ENCODE measurements around the gene GLP1R. TPM values are rescaled to one million over a fixed set of nuclear protein-coding genes. Genes with fewer than 3 reads are reported as not detected.

GLP1R gene
- total and polyA plus RNA-seq, 2 donors (not counting 1 experiment from before 2014, with no cell fraction given), result not detected

DNA sequence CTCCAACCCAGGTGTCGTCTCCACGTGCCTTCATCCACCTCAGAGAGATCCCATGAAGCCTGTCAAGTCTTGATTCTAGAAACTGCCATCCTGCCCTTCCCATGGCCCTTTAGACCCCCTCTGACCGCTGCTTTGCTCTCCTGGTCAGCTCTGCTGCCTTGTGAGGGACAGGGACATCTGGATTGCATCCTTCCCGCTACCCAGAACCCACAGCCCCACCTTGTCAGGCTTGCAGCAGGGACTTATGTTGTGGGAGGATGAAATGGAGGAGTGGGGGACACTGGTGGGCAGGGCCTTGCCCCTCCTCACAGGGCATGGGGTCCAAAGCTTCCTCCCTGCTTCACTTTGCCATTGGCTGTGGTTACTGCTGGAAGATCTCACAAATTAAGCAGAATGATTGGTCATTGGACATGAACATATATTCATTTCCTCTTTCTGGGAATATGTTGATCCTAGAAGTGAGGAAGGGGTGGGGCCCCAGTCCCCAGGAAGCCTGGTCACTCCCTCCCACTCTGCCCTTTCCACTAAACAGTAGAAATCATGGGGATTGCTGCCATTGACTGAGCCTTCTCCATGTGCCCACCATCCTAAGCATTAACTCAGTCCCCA is 4.5 kb downstream of the GLP1R start:
- Histone ChIP-seq H3K4me3 (replicated peaks in 1 of 4; ENCODE audit: control extremely low read depth in 1 of 4, insufficient read depth in 1 of 4, low read depth in 3 of 4, low read length in 4 of 4) (no peak overlapping the region), H3K4me2 (ENCODE audit: extremely low read depth, insufficient read depth, low read length) (no peak overlapping the region), H3K4me1 (ENCODE audit: control insufficient read depth, extremely low read depth, insufficient read depth, low read length) (no peaks in the 10 kb centered on the region), H3K27ac (ENCODE audit: insufficient read depth, low read length) (no peak overlapping the region), H3K36me3 (ENCODE audit: control insufficient read depth, insufficient read depth, low read length) (no peaks in the 10 kb centered on the region), H2AFZ (ENCODE audit: low read length) (no peak overlapping the region), H4K20me1 (ENCODE audit: control insufficient read depth, extremely low read depth, insufficient read depth, low read length) (no peaks in the 10 kb centered on the region), H3K79me2 (ENCODE audit: control insufficient read depth, insufficient read depth, low read length) (no peaks in the 10 kb centered on the region), H3K9me3 (ENCODE audit: control insufficient read depth, insufficient read depth, low read depth, low read length) (no peaks in the 10 kb centered on the region), H3K27me3 (ENCODE audit: control insufficient read depth, insufficient read depth, low read length) (no peaks in the 10 kb centered on the region), H3K9ac (ENCODE audit: insufficient read depth, low read length) (no peak overlapping the region)
- DNase-seq (ENCODE audit: low read depth in 2 of 2), result no peak
- TF ChIP-seq, protein P1, sequence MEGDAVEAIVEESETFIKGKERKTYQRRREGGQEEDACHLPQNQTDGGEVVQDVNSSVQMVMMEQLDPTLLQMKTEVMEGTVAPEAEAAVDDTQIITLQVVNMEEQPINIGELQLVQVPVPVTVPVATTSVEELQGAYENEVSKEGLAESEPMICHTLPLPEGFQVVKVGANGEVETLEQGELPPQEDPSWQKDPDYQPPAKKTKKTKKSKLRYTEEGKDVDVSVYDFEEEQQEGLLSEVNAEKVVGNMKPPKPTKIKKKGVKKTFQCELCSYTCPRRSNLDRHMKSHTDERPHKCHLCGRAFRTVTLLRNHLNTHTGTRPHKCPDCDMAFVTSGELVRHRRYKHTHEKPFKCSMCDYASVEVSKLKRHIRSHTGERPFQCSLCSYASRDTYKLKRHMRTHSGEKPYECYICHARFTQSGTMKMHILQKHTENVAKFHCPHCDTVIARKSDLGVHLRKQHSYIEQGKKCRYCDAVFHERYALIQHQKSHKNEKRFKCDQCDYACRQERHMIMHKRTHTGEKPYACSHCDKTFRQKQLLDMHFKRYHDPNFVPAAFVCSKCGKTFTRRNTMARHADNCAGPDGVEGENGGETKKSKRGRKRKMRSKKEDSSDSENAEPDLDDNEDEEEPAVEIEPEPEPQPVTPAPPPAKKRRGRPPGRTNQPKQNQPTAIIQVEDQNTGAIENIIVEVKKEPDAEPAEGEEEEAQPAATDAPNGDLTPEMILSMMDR (conservative IDR thresholded peaks at IDR 0.05 in 1 of 2, IDR thresholded peaks at IDR 0.05 in 1 of 2; ENCODE audit: low read depth in 1 of 2, low read length in 2 of 2), result no peak
- TF ChIP-seq EZH2 (IDR thresholded peaks at IDR 0.05; ENCODE audit: low read length, missing control alignments), result no peak

DNA sequence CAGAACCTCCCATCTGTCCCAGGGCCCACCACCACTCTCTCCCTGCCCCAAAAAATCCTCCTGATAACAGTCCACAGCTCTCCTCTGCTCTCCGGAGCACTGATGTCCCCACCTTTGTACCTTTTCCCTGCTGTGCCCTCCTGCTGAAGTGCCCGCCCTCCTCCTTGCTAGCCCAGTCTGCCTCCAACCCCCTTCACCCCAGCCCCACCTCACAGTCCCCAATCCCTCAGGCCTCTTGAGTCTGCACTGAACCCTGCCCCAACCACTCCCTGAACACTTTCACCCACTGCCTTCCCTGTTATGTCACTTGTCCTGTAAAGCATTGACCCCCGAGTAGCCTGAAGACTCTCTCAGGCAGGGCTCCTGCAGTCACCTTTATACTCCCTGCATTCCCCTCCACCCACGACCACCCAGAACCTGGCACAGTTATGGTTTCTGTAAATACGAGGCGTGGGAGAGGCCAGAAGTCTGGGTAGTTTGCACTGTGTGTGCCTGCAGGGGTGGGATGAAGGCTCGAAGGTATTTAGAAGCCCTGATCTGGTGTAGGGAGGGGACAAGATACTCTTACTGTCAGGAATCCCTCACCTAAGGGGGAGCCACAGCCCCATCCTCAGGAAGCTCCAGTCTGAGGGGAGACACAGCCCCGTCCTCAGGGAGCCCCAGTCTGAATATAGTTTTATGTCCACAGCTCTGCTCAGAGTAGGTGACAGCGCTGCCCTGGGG is 5.4 kb downstream of the GLP1R start:
- H3K4me2 ChIP-seq (ENCODE audit: extremely low read depth, insufficient read depth, low read length), result no peak overlapping the region
- no peak overlapping the region for H2AFZ ChIP-seq (ENCODE audit: low read length)
- no peaks in the 10 kb centered on the region for H3K4me1 ChIP-seq (ENCODE audit: control insufficient read depth, extremely low read depth, insufficient read depth, low read length)
- no peaks in the 10 kb centered on the region for H3K9me3 ChIP-seq (ENCODE audit: control insufficient read depth, insufficient read depth, low read depth, low read length)
- no peak overlapping the region for H3K4me3 ChIP-seq (replicated peaks in 1 of 4; ENCODE audit: control extremely low read depth in 1 of 4, insufficient read depth in 1 of 4, low read depth in 3 of 4, low read length in 4 of 4)
- H3K27me3 ChIP-seq (ENCODE audit: control insufficient read depth, insufficient read depth, low read length), result no peaks in the 10 kb centered on the region
- no peak overlapping the region for H3K27ac ChIP-seq (ENCODE audit: insufficient read depth, low read length)
- DNase-seq (ENCODE audit: low read depth in 2 of 2), result no peak
- H3K36me3 ChIP-seq (ENCODE audit: control insufficient read depth, insufficient read depth, low read length), result no peaks in the 10 kb centered on the region
- no peaks in the 10 kb centered on the region for H4K20me1 ChIP-seq (ENCODE audit: control insufficient read depth, extremely low read depth, insufficient read depth, low read length)
- no peak overlapping the region for H3K9ac ChIP-seq (ENCODE audit: insufficient read depth, low read length)
- TF ChIP-seq, protein P1 (conservative IDR thresholded peaks at IDR 0.05 in 1 of 2, IDR thresholded peaks at IDR 0.05 in 1 of 2; ENCODE audit: low read depth in 1 of 2, low read length in 2 of 2), result no peak
- TF ChIP-seq EZH2 (IDR thresholded peaks at IDR 0.05; ENCODE audit: low read length, missing control alignments), result no peak
- H3K79me2 ChIP-seq (ENCODE audit: control insufficient read depth, insufficient read depth, low read length), result no peaks in the 10 kb centered on the region

DNA sequence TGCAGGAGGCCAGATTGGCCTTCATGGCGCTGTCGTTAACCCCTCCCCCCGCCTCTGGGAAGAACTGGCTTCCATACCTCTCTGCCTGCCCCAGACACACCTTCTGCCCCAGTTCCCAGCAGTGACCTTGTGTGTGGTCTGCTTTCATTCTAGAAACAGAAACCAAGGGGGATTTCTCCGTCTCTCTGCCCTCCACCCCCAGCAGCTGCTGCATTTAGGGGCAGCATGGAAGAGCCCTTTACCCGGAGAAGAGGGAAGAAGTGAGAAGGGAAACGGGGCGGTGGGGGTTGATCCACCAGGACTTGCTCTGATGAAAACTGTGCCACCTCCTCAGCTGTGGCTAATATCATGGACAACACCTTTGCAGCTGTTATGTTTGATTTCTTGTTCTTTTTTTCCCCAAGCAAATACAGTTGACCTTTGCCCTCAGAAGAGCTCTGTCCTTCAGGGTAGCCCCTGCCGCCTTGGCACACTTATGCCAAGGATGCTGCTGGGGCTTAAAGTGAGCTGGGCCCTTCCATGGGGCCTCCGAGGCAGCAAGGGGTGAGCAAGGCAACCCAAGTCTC is 6.1 kb downstream of the GLP1R start:
- TF ChIP-seq EZH2 (IDR thresholded peaks at IDR 0.05; ENCODE audit: low read length, missing control alignments), result no peak
- TF ChIP-seq, protein P1 (conservative IDR thresholded peaks at IDR 0.05 in 1 of 2, IDR thresholded peaks at IDR 0.05 in 1 of 2; ENCODE audit: low read depth in 1 of 2, low read length in 2 of 2), result no peak
- H3K4me1 ChIP-seq (ENCODE audit: control insufficient read depth, extremely low read depth, insufficient read depth, low read length), result no peaks in the 10 kb centered on the region
- no peak overlapping the region for H2AFZ ChIP-seq (ENCODE audit: low read length)
- no peaks in the 10 kb centered on the region for H3K79me2 ChIP-seq (ENCODE audit: control insufficient read depth, insufficient read depth, low read length)
- no peak for DNase-seq (ENCODE audit: low read depth in 2 of 2)
- H3K27ac ChIP-seq (ENCODE audit: insufficient read depth, low read length), result no peak overlapping the region
- H3K27me3 ChIP-seq (ENCODE audit: control insufficient read depth, insufficient read depth, low read length), result no peaks in the 10 kb centered on the region
- H4K20me1 ChIP-seq (ENCODE audit: control insufficient read depth, extremely low read depth, insufficient read depth, low read length), result no peaks in the 10 kb centered on the region
- H3K9me3 ChIP-seq (ENCODE audit: control insufficient read depth, insufficient read depth, low read depth, low read length), result no peaks in the 10 kb centered on the region
- H3K4me2 ChIP-seq (ENCODE audit: extremely low read depth, insufficient read depth, low read length), result no peak overlapping the region
- no peak overlapping the region for H3K9ac ChIP-seq (ENCODE audit: insufficient read depth, low read length)
- H3K36me3 ChIP-seq (ENCODE audit: control insufficient read depth, insufficient read depth, low read length), result no peaks in the 10 kb centered on the region
- H3K4me3 ChIP-seq (replicated peaks in 1 of 4; ENCODE audit: control extremely low read depth in 1 of 4, insufficient read depth in 1 of 4, low read depth in 3 of 4, low read length in 4 of 4), result no peak overlapping the region

All from fibroblast of lung (primary cell).